Endodermal cell (in vitro differentiated cells): ENCODE measurements around the gene C11orf16. TPM values are rescaled to one million over a fixed set of nuclear protein-coding genes. Genes with fewer than 3 reads are reported as not detected.

Experiments
- DNase-seq: peaks from one replicate; pipeline ENCODE4 v3.0.0-alpha.2; 2017
- H3K27ac ChIP-seq: 2 replicates; pipeline ENCODE4 v1.5.1; 2013; ENCODE audit warnings: mild to moderate bottlenecking, low read depth, low read length, moderate library complexity
- H3K27me3 ChIP-seq: 2 replicates; pipeline ENCODE4 v1.6.1; 2013; ENCODE audit warnings: mild to moderate bottlenecking, low read length, moderate library complexity; ENCODE audit not compliant: insufficient read depth, control insufficient read depth, poor library complexity, severe bottlenecking
- H3K36me3 ChIP-seq: 2 replicates; pipeline ENCODE4 v1.7.0; 2013; ENCODE audit warnings: mild to moderate bottlenecking, low read length, moderate library complexity; ENCODE audit not compliant: control insufficient read depth, insufficient read depth
- H3K4me1 ChIP-seq: one replicate; pipeline ENCODE4 v1.7.0; 2013; ENCODE audit warnings: low read length; ENCODE audit not compliant: control insufficient read depth, insufficient read depth
- H3K4me3 ChIP-seq: 2 replicates; pipeline ENCODE4 v1.5.1; 2013; ENCODE audit warnings: mild to moderate bottlenecking, low read length, moderate library complexity
- H3K9ac ChIP-seq: 2 replicates; pipeline ENCODE4 v1.6.1; 2013; ENCODE audit warnings: mild to moderate bottlenecking, low read length, moderate library complexity; ENCODE audit not compliant: poor library complexity, severe bottlenecking; ENCODE audit errors: extremely low read depth
- H3K9me3 ChIP-seq: 2 replicates; pipeline ENCODE4 v1.6.1; 2013; ENCODE audit warnings: mild to moderate bottlenecking, low read length, moderate library complexity; ENCODE audit not compliant: control insufficient read depth
- H3K27ac Mint-ChIP-seq: 2 replicates; pipeline ENCODE4 v1.8.0; 2020; ENCODE audit warnings: mixed read lengths
- H3K27me3 Mint-ChIP-seq: 2 replicates; pipeline ENCODE4 v1.8.0; 2021; ENCODE audit warnings: mild to moderate bottlenecking, mixed read lengths; ENCODE audit not compliant: insufficient read depth
- H3K36me3 Mint-ChIP-seq: 2 replicates; pipeline ENCODE4 v1.8.0; 2020; ENCODE audit warnings: low read depth, mixed read lengths
- H3K4me1 Mint-ChIP-seq: 2 replicates; pipeline ENCODE4 v1.8.0; 2020; ENCODE audit warnings: mixed read lengths
- H3K4me3 Mint-ChIP-seq: 2 replicates; pipeline ENCODE4 v1.8.0; 2020; ENCODE audit warnings: mild to moderate bottlenecking, moderate library complexity, mixed read lengths
- H3K9me3 Mint-ChIP-seq: 2 replicates; pipeline ENCODE4 v1.8.0; 2020; ENCODE audit warnings: mild to moderate bottlenecking, mixed read lengths
- CTCF ChIP-seq: fragments of 200-600 bp; sonication (generic); conservative IDR thresholded peaks from 2 replicates; pipeline ENCODE4 v1.5.0; 2021; ENCODE audit warnings: antibody characterized with exemption, mild to moderate bottlenecking
- whole genome bisulfite sequencing, 2 experiments: methylation state at CpG; one replicate each; pipeline versions ENCODE4 v1.1.5 to v1.1.7; 2013; ENCODE audit warnings: missing lambda C conversion rate in 2 of 2, mixed read lengths in 1 of 2; ENCODE audit not compliant: insufficient coverage in 1 of 2, insufficient read length in 1 of 2; 5-methylcytosine and 5-hydroxymethylcytosine counted together
- total RNA-seq, 2 donors: library from RNA; stranded (reverse); fragmentation: NEBNext Ultra II Directional in 1 of 2; extraction: Animal tissue kit (Norgen Biotek cat#: 25700) in 1 of 2; gene quantifications; 2 replicates in 1 of 2; 3 replicates in 1 of 2; pipeline ENCODE4 v1.2.1, GENCODE V29; 2021

Gene C11orf16
- total RNA-seq, 2 donors from 2014 or later, result not detected

GRCh38 chr11:8973121-8973520 is 40.4 kb upstream of the C11orf16 start:
- no peaks in the 10 kb centered on the region for H3K4me1 ChIP-seq

GRCh38 chr11:8971924-8972316 is 39.2 kb upstream of the C11orf16 start:
- Histone ChIP-seq H3K36me3 (no peaks in the 10 kb centered on the region), H3K4me3 (no peak overlapping the region), H3K9me3 (no peaks in the 10 kb centered on the region), H3K4me1 (no peaks in the 10 kb centered on the region), H3K9ac (no peak overlapping the region), H3K27me3 (no peaks in the 10 kb centered on the region), H3K27ac (no peak overlapping the region)
- no peak for TF ChIP-seq CTCF
- peaks cover 3% of the 10 kb centered on the region for H3K36me3 Mint-ChIP-seq
- WGBS, 2 experiments, result 84 to 100% methylated on average over 1 of the region's 1 CpG
- H3K27me3 Mint-ChIP-seq, result no peaks in the 10 kb centered on the region
- H3K4me1 Mint-ChIP-seq, result no peaks in the 10 kb centered on the region
- peaks cover 8% of the 10 kb centered on the region for H3K9me3 Mint-ChIP-seq
- H3K4me3 Mint-ChIP-seq, result no peak overlapping the region
- no peak overlapping the region for H3K27ac Mint-ChIP-seq
- DNase-seq, result no peak

More at GRCh38 chr11:8973121-8973520, 40.4 kb upstream of the C11orf16 start:
- no peak overlapping the region for H3K4me3 Mint-ChIP-seq
- Histone ChIP-seq H3K4me3 (no peak overlapping the region), H3K36me3 (no peaks in the 10 kb centered on the region), H3K27ac (no peak overlapping the region), H3K9me3 (no peaks in the 10 kb centered on the region), H3K27me3 (no peaks in the 10 kb centered on the region), H3K9ac (no peak overlapping the region)
- H3K4me1 Mint-ChIP-seq, result no peaks in the 10 kb centered on the region
- H3K36me3 Mint-ChIP-seq, result peaks cover 3% of the 10 kb centered on the region
- no peak for TF ChIP-seq CTCF
- no peak overlapping the region for H3K27ac Mint-ChIP-seq
- 74 to 90% methylated on average over 2 to 3 of the region's 3 CpGs for WGBS, 2 experiments
- peaks cover 9% of the 10 kb centered on the region for H3K9me3 Mint-ChIP-seq
- DNase-seq, result no peak
- no peaks in the 10 kb centered on the region for H3K27me3 Mint-ChIP-seq

- Mint-ChIP-seq H3K27me3 (no peaks in the 10 kb centered on the region), H3K9me3 (peaks cover 2% of the 10 kb centered on the region), H3K4me1 (no peaks in the 10 kb centered on the region), H3K4me3 (no peak overlapping the region), H3K27ac (no peak overlapping the region), H3K36me3 (peaks cover 1% of the 10 kb centered on the region)
- H3K4me1 ChIP-seq, result no peaks in the 10 kb centered on the region
- H3K9ac ChIP-seq, result no peak overlapping the region
- H3K4me3 ChIP-seq, result no peak overlapping the region
- H3K9me3 ChIP-seq, result no peaks in the 10 kb centered on the region
- H3K36me3 ChIP-seq, result no peaks in the 10 kb centered on the region
- no peak for DNase-seq
- 98 to 100% methylated on average over 2 of the region's 2 CpGs for WGBS, 2 experiments
- no peaks in the 10 kb centered on the region for H3K27me3 ChIP-seq
- H3K27ac ChIP-seq, result no peak overlapping the region
- no peak for TF ChIP-seq CTCF
Measured at GRCh38 chr11:8971196-8971923, 38.6 kb upstream of the C11orf16 start.
